Spleen (tissue), 7 donors: Measurements from ENCODE around the gene FRAT2.

Experiments
- CTCF ChIP-seq, 11 experiments: fragments of 200-600 bp in 7 of 11; fragments of 450-650 bp in 4 of 11; sonication (generic) in 4 of 11; IDR thresholded peaks in 8 of 11; conservative IDR thresholded peaks in 3 of 11; 1 replicate in 7 of 11; 2 replicates in 4 of 11; pipeline versions ENCODE4 v1.4.0 to v1.8.0; 2016 to 2021; ENCODE audit warnings: antibody characterized with exemption in 11 of 11, inconsistent platforms in 4 of 11, mild to moderate bottlenecking in 1 of 11
- POLR2A ChIP-seq, 3 donors: fragments of 450-650 bp; IDR thresholded peaks; one replicate each; pipeline ENCODE4 v1.5.1; 2017; ENCODE audit warnings: antibody characterized with exemption in 3 of 3, mild to moderate bottlenecking in 1 of 3
- donor health status: DM: no; HTN: no; CAD: no; lungs with moderate emphysema.
- donor health status: DM: no; HTN: no; CAD: no.
- donor health status: DM: no; HTN: no; CAD: no.

- no peak for TF ChIP-seq CTCF (IDR thresholded peaks at IDR 0.05 in 8 of 11, conservative IDR thresholded peaks at IDR 0.05 in 3 of 11)
- TF ChIP-seq POLR2A (IDR thresholded peaks at IDR 0.05), result no peak
Measured at GRCh38 chr10:97307866-97308780, 26.4 kb downstream of the FRAT2 start.
